GM12878 (cell line): Measurements from ENCODE around the gene ADAR.

Experiments used
- CTCF ChIP-seq, 3 experiments: IDR thresholded peaks in 2 of 3; conservative IDR thresholded peaks in 1 of 3; 2 replicates each; pipeline ENCODE4 v1.5.1; 2011; ENCODE audit warnings: low read depth in 3 of 3, low read length in 3 of 3, mild to moderate bottlenecking in 3 of 3, control low read depth in 2 of 3, moderate library complexity in 2 of 3, inconsistent platforms in 1 of 3, mixed read lengths in 1 of 3; ENCODE audit not compliant: control insufficient read depth in 2 of 3, insufficient read depth in 1 of 3; ENCODE audit errors: extremely low read depth in 1 of 3
- EP300 ChIP-seq, 2 experiments: fragments of 150-350 bp in 1 of 2; IDR thresholded peaks; 2 replicates each; pipeline ENCODE4 v1.6.1; 2011 to 2012; ENCODE audit warnings: low read depth in 2 of 2, low read length in 2 of 2, borderline replicate concordance in 1 of 2, improper control_type of control experiment in 1 of 2, inconsistent platforms in 1 of 2; ENCODE audit not compliant: control insufficient read depth in 1 of 2
- EZH2 ChIP-seq: IDR thresholded peaks from 2 replicates; pipeline ENCODE4 v1.6.1; 2012; ENCODE audit warnings: low read depth, mild to moderate bottlenecking, control low read depth, inconsistent platforms, low read length, borderline replicate concordance; ENCODE audit not compliant: control insufficient read depth
- KDM1A ChIP-seq: fragments of 200-600 bp; sonication (generic); IDR thresholded peaks from 2 replicates; pipeline ENCODE4 v1.6.1; 2016; ENCODE audit warnings: borderline replicate concordance
- MEF2A ChIP-seq: IDR thresholded peaks from 2 replicates; pipeline ENCODE4 v1.6.1; 2011; ENCODE audit warnings: low read depth, mild to moderate bottlenecking, low read length, moderate library complexity; ENCODE audit not compliant: insufficient read depth
- POLR2AphosphoS2 ChIP-seq: IDR thresholded peaks from 2 replicates; pipeline ENCODE4 v1.6.1; 2011; ENCODE audit warnings: low read depth, mild to moderate bottlenecking, low read length, improper control_type of control experiment, moderate library complexity
- RAD21 ChIP-seq: IDR thresholded peaks from 2 replicates; pipeline ENCODE4 v1.6.1; 2011; ENCODE audit warnings: mild to moderate bottlenecking, low read depth, low read length, moderate library complexity; ENCODE audit not compliant: insufficient read depth
- SIX5 ChIP-seq: IDR thresholded peaks from 2 replicates; pipeline ENCODE4 v1.6.1; 2011; ENCODE audit warnings: mild to moderate bottlenecking, low read depth, low read length, moderate library complexity; ENCODE audit not compliant: severe bottlenecking
- YY1 ChIP-seq: IDR thresholded peaks from 2 replicates; pipeline ENCODE4 v1.6.1; 2011; ENCODE audit warnings: low read depth, mild to moderate bottlenecking, low read length

- no peak for TF ChIP-seq EP300 (IDR thresholded peaks at IDR 0.05; ENCODE audit: borderline replicate concordance in 1 of 2, control insufficient read depth in 1 of 2, low read depth in 2 of 2, low read length in 2 of 2)
- no peak for TF ChIP-seq CTCF (IDR thresholded peaks at IDR 0.05 in 2 of 3, conservative IDR thresholded peaks at IDR 0.05 in 1 of 3; ENCODE audit: control insufficient read depth in 2 of 3, extremely low read depth in 1 of 3, insufficient read depth in 1 of 3, low read depth in 3 of 3, low read length in 3 of 3)
- TF ChIP-seq RAD21, result no peak
- no peak for TF ChIP-seq EZH2
- TF ChIP-seq SIX5, result no peak
- no peak for TF ChIP-seq YY1
- no peak for TF ChIP-seq MEF2A
- TF ChIP-seq POLR2AphosphoS2, result no peak
- TF ChIP-seq KDM1A, result no peak
Observed at GRCh38 chr1:154639876-154640275, 31.9 kb upstream of the ADAR start.
